Fibroblast of skin of left biceps (primary cell): ENCODE data around the gene TMEM231.
"Not testable (repeated sequence)": the region's sequence is repeated elsewhere in the genome, so short reads cannot be mapped to it uniquely, and the experiment has no call there.

ENCODE experiments used
- DNase-seq, 2 experiments: peaks; one replicate each; pipeline ENCODE4 v3.0.0-alpha.2; 2013; ENCODE audit warnings: low read depth in 2 of 2

Gene TMEM231

GRCh38 chr16:75555707-75556430 is at the start of gene TMEM231:
TMEM231 (minus strand) TSS chr16:75556252; CDS start chr16:75556209, 43 bp downstream.
- DNase-seq: peak; percentile 79 to 82

GRCh38 chr16:75603241-75603640 is 47.2 kb upstream of the TMEM231 start:
- no peak for DNase-seq

- no peak for DNase-seq
Measured at GRCh38 chr16:75599452-75600277, 43.6 kb upstream of the TMEM231 start.

GRCh38 chr16:75593825-75594820 is 38.1 kb upstream of the TMEM231 start:
- DNase-seq: peak; percentile 56 to 60

- DNase-seq: no peak
Measured at GRCh38 chr16:75593308-75593707, 37.3 kb upstream of the TMEM231 start.

GRCh38 chr16:75591927-75592326 is 35.9 kb upstream of the TMEM231 start:
- not testable (repeated sequence) for DNase-seq

- DNase-seq: peak; percentile 23 to 34
Measured at GRCh38 chr16:75590920-75591843, 35.1 kb upstream of the TMEM231 start.

- DNase-seq: no peak
Measured at GRCh38 chr16:75589306-75589705, 33.3 kb upstream of the TMEM231 start.

GRCh38 chr16:75588716-75589115 is 32.7 kb upstream of the TMEM231 start:
- DNase-seq: no peak

- no peak for DNase-seq
Measured at GRCh38 chr16:75584108-75584507, 28.1 kb upstream of the TMEM231 start.

- DNase-seq: no peak
Measured at GRCh38 chr16:75579281-75579834, 23.3 kb upstream of the TMEM231 start.

GRCh38 chr16:75578725-75579124 is 22.7 kb upstream of the TMEM231 start:
- no peak for DNase-seq

- no peak for DNase-seq
Measured at GRCh38 chr16:75578212-75578611, 22.2 kb upstream of the TMEM231 start.

GRCh38 chr16:75576384-75576811 is 20.3 kb upstream of the TMEM231 start:
- DNase-seq: no peak

GRCh38 chr16:75575958-75576357 is 19.9 kb upstream of the TMEM231 start:
- no peak for DNase-seq

- no peak for DNase-seq
Measured at GRCh38 chr16:75573955-75574354, 17.9 kb upstream of the TMEM231 start.

- DNase-seq: no peak
Measured at GRCh38 chr16:75572864-75573542, 17.0 kb upstream of the TMEM231 start.

- no peak for DNase-seq
Measured at GRCh38 chr16:75570396-75571065, 14.5 kb upstream of the TMEM231 start.

- no peak for DNase-seq
Measured at GRCh38 chr16:75567911-75568310, 11.9 kb upstream of the TMEM231 start.
